Ramos (cell line): ENCODE measurements around the gene TCF12.

ENCODE experiments used
- in situ Hi-C: fragments of 300-500 bp; cut with MboI; formaldehyde crosslinking; loops from one replicate; pipeline ENCODE4 v1.14.3; 2022; ENCODE audit warnings: low sequenced_read_pairs; ENCODE audit not compliant: unreplicated experiment

Gene TCF12

DNA sequence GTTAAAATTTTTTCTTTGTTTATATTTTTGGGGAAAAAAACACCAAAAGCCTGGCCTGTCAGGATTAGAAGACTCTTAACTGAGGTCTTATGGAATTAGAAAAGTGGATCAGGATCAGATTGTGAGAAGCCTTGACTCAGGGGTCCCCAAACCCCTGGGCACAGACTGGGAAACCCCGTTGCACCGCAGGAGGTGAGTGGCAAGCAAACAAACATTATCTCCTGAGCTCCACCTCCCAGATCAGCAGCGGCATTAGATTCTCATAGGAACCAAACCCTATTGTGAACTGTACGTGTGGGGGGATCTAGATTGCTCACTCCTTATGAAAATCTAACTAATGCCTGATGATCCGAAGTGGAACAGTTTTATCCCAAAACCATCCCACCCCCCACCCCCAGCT is 117.2 kb downstream of the TCF12 start:
- in situ Hi-C loops, result no loop called here

DNA sequence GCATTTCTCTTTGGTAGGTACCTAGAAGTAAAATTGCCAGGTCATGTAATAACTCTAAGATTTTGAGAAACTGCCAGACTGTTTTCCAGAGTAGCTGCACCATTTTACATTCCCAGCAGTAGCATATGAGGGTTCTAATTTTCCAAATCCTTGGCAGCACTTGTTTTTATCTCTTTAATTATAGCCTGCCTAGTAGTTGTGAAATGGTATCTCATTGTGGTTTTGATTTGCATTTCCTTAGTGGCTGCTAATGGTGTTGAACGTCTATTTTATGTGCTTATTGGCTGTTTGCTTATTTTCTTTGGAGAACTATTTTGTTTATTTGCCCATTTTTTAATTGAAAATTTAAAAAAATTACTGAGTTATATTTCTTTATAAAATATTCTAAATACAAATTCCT is 117.9 kb downstream of the TCF12 start:
- in situ Hi-C loops, result no loop called here

DNA sequence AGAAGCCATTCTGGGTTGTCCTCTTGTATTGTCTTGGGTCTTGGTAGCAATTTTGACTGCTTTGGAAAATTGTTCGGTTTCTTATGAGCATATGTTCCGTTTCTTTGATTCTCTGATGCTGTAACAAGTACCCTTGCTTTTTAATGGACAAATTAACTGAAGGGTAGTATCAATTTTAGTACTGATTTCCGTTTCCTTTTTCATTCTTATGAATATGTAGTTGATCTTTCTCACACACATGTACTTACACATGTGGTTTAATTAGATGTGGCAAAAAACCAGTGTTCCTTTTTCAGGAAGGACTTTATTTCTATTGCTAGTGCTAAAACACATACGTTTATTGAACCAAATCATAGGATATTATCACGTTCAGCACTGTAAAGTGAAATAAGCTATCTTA is 119.1 kb downstream of the TCF12 start:
- in situ Hi-C loops, result no loop called here

DNA sequence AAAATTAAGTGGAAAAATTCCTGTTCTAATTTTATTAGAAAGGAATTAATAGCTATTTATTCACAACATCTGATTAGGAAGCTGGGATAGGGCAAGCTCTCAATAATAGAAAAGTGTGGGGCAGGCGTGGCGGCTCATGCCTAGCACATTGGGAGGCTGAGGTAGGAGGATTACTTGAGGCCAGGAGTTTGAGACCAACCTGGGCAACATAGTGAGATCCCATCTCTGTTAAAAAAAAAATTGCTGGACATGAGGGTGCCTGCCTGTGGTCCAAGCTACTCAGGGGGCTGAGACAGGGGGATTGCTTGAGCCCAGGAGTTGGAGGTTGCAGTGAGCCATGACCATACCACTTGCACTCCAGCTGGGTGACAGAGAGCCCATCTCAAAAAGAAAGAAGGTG is 119.6 kb downstream of the TCF12 start:
- in situ Hi-C loops, result no loop called here

DNA sequence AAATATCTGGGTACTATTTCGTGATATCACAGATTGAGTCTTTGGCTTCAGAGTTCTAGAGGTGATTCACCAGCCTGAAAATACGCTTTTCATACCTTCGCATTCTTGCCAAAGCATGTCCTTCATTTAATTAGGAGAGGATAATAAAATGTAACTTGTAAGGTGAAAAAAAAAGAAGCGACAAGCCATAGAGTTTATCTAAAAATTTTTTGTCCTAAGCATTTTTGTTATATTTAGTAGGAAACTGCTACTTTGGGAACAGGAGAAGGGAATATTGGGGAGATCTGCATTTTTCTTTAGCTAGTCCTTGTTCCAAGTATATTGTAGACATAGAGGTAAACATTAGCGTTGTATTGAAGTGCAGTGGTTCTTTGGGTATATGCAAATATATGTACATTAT is 120.1 kb downstream of the TCF12 start:
- in situ Hi-C loops, result no loop called here

DNA sequence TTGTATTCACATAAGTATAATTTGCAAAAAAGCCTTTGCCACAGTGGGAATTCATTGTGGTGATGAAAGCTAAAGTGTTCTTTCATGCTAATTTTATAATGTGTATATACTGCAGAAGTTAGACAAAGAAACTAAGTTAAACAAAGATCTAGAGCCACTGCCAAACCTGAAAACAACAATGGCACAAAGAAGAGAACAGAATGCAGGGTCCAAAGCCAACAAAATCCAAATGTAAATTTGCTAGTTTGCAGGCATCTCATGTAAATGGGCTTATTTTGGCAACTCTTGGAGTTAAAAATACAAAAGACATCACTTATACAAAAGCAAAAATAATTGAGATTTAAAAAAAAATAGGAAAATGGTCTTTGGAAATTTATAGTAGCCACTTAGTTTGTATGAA is 123.0 kb downstream of the TCF12 start:
- in situ Hi-C loops, result no loop called here

DNA sequence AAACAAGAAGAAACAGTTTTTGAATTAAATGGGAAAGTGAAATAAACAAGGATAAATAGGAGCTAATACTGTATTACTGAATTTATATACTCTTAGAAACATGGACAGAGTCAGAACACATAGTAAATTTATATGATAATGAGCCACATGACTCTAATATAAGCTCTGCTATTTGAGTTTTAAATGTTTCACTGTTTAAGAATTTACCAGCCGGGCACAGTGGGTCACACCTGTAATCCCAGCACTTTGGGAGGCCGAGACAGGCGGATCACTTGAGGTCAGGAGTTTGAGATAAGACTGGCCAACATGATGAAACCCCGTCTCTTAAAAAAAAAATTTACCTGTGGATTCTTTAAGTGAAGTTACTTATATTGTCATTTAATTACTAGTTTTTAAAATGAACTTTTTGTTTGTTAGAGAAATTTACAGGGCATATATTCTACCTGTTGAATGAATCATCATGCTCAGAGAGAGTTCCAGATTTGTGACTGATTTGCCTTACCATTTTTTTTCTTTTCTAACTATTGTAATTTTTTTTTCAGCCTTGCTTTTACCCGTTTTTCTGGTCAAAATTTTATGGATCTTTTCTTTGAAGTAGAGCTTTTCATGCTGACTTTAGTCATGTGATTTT is 125.7 kb downstream of the TCF12 start:
- in situ Hi-C loops, result no loop called here

DNA sequence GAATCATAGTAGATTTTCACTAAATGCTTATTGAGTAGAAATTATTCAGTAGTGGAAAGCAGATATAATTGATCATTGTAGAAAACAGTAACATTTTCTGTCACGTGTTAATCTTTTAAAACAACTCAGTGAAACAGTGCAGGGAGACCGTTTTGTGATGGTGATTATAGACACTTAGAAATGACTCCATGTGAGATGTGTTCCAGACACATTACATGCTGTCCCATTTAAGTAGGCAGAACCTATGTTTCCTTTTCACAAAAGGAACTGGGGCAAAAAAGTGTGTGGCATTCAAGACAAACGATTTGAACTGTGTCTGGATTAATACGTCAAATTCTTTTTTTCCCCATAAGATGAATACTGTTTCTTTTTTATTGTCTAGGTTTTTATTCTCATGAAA is 126.5 kb downstream of the TCF12 start:
- in situ Hi-C loops, result no loop called here

DNA sequence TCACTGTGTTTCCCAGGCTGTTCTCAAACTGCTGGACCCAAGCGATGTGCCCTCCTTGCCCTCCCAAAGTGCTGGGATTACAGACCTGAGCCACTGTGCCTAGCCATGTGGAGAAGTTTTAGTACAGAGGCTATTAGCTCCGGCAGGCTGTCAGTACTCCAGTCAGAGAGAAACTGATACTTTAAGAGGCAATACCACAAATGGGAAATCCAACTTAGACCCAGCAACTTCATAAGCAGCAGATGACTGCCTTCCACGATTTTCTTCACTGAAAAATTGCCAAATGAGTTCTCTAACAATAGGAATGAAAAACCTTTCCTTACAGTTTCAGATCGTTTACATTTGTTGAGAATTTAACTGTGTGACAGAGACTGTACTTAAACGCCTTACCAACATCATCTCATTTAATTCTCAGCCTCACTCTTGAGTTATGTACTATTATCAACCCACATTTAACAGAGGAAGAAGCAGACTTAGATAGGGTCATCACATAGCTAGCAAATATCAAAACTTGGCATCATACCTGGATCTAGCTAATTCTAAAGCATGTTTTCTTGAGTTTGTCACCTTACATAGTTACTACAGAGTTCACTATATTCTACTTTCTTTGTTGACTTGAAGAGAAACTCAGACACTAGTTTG is 127.4 kb downstream of the TCF12 start:
- in situ Hi-C loops, result no loop called here

DNA sequence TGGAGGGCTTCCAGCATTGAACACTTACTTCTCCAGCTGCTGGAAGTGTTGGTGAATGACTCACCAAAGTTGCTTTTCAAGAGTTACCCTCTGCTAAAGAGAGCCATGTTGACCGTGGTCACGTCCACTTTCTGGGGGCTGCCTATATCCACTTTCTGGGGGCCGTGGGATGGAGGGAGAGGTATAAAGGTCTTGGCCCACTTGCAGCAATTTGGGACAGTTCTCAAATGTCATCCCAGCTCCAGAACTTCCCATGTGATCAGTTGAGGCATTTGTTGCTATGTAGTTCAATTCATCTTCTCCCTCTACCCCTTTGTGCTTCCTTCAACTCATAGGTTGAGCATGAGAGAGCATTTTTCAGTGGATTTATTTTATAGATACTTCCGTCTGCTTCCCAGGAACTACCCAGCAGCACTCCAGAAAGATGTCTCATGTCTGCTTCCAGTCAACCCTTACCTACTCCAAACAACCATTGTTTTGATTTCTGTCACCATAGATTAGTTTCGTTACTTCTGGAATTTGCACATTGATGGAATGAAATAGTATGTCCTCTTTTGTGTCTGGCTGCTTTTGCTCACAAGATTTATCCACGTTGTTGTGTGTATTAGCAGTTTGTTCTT is 130.6 kb downstream of the TCF12 start:
- in situ Hi-C loops, result no loop called here

DNA sequence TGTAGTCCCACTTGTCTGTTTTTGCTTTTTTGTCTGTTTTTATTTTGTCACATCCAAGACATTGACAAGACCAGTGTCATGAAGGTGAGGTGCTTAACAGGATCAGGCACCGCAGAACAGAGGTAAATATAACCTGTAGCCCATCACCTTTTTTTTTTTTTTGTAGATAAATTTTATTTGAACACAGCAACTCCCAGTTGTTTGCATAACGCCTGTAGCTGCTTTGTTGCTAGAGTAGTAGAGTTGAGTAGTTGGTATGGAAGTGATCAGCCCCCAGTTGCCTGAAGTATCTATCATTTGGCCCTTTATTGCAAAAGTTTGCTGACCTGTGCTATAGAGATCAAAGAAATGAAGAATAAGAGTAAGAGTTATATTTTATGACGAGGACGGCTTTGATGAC is 135.0 kb downstream of the TCF12 start:
- in situ Hi-C loops, result no loop called here

DNA sequence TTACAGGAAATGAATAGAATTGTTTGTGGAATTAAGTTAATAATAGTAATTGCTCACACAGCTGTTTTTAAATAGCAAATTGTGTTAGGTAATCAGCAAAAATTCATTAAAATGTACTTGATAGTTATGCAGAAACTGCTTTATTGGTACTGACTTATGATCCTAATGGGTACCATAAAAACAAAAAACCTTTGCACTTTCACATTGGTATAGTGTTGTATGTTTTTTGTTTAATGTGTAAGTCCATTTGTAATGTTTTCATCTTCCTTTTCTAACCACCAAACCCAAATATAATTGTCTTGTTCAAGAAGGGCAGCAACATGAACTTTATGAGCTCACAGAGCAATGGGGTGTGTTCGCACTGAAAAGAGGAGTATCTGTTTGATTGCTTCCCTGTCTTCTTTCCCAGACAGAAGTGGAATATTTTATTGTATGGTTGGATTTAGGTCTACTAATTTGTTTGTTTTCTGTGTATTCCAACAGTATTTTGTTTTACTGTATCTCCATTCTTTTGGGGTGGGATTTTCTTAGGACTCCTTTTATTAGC is 135.8 kb downstream of the TCF12 start:
- in situ Hi-C loops, result no loop called here

DNA sequence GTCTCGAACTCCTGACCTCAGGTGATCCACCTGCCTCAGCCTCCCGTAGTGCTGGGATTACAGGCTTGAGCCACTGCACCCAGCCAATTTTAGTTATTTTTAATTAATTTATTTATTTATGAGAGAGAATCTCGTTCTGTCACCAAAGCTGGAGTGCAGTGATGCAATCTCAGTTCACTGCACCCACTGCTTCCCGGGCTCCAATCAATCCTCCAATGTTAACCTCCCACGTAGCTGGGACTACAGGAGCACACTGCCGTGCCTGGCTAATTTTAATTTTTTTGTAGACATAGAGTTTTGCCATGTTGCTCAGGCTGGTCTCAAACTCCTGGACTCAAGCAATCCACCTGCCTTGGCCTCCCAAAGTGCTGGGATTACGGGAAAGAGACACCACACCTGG is 137.9 kb downstream of the TCF12 start:
- in situ Hi-C loops, result no loop called here

DNA sequence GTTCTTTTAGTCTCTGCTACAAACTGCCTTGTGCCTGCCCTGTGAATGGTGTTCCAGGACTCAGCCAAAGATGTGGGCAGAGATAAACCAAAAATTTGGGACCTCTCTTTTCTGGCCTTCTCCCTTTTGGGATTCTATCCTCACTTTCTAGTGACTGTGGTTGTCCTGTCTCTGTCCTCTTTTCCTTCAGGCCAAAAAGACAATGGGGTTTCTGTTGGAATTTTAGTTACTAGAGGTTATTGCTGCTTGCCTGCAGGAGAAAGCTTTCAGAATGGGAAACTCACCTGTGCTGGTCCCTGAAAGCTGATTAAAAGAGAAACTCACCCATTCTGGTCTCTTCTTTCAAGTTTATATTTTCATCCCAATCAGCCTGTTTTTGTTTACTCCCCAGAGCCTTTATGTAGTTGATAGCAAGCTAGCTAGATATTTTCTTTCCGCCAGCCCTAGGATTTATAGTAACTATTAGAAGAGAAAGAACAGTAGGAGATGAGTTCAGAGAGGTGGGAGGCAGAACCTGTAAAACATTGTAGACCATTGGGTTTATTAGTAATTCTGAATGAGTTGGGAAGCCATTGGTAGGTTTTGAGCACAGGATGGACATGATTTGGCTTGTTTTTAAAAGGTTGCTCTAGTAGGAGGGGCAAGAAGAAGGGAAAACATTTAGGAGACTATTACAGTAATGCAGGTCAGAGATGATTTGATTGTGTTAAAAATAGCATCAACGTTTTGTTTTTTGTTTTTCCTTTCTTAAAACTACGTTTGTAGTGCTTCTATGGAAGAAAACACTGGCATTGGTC is 138.9 kb downstream of the TCF12 start:
- in situ Hi-C loops, result no loop called here

DNA sequence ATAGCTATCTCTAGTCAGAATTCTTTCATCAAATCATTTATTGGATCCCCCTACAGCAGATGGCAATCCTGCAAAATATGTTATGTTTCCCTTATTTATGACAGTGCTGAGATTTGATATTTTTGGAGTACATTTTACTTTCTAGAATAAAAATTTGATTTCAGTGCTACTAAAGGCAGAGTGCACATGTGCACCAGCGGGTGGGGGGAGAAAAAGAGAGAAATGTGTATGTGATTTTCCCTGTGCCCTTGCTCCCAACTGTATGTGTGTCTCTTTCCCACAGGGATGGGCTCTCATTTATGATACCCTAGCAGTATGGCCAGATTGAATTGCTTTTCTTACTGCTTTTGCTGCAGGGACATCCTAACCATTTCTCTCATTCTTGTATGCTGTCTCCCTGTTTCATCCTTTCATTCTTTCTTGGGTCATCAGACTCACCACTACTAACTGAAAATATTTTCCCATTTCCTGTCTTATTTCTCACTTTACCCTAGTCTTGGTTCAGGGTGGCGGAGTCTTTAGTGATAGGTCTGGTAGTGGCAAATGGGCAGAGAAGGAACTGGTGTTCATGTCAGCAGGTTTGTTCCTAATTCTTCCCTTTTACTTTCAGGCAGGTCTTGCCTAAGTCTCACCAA is 140.7 kb downstream of the TCF12 start:
- in situ Hi-C loops, result no loop called here

DNA sequence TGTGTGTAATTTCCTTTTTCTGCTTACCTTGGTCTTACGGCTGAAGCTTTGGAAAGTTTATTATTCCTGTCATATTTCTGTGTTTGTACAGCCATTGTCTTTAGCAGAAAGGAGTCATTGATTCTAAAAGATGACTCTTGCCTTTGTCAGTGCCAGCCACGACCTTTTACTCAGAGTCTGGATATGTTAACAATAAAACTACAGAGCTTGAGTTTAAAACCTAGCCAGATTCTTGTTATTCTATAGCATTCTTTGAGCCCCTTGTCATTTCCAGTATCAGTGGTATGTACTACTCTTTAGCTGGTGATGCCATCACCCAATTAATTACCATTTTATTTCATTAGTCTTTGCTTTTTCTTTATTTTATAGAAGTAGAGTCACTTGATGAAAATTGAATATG is 142.4 kb downstream of the TCF12 start:
- in situ Hi-C loops, result no loop called here

DNA sequence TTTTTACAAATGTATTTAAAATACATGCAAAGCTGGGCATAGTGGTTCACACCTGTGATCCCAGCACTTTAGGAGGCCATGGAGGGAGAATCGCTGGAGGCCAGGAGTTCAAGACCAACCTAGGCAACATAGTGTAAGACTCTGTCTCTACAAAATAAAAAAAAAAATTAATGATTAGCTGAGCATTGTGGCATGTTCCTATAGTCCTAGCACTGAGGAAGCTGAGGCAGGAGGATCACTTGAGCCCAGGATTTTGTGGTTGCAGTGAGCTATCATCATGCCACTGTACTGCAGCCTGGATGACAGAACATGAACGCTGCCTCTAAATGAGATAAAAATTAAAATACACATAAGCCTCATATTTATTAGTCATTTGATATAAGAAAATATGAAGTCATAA is 142.8 kb downstream of the TCF12 start:
- in situ Hi-C loops, result no loop called here

DNA sequence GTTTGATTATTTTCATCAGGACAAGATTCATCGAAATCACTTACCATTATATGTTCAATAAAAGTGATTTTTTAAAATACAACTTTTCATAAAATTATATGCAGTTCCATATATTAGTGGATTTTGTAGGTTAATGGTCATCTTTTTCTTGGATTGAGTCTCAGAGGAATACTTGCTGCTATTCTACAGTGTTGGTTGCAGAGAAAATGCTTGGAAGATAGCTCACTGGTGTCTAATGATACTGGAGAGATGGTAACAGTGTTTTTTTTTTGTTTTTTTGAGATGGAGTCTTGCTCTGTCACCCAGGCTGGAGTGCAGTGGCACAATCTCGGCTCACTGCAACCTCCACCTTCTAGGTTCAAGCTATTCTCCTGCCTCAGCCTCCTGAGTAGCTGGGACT is 143.3 kb downstream of the TCF12 start:
- in situ Hi-C loops, result no loop called here

DNA sequence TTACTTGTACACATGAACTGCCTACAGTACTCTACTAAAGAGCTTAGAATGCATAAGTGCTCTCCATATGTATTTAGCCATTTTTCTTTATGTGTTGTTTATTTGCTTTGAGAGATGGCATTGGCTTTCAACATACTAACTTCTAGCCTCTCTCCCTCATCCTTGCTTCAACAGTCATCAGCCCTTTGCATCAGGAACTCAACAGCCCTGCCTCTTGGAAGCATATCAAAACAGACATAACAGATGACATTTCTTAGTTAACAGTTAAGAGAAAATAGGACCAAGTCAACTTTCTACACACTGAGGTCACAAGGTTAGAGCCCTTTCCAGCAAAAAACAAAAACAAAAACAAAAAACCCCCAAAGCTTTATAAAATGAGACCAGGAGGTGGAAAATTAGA is 145.6 kb downstream of the TCF12 start:
- in situ Hi-C loops, result no loop called here

DNA sequence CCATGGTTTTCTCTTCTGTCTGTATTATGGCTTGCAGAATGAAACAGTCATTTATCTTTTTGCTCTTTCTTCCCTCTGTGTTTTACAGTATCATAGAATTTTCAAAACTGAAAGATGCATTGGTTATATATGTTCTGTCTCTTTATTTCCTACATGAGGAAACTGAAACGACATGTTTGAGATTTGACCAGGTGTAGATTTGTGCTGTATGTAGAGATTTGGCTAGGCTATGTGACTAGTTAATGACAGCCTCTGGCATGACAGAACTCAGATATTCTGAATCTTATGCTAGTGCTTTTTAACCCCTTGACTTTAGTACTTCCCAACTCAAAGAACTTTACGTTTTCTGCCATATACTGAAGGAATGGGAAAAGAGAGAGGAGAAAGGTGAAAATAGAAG is 151.0 kb downstream of the TCF12 start:
- in situ Hi-C loops, result no loop called here

DNA sequence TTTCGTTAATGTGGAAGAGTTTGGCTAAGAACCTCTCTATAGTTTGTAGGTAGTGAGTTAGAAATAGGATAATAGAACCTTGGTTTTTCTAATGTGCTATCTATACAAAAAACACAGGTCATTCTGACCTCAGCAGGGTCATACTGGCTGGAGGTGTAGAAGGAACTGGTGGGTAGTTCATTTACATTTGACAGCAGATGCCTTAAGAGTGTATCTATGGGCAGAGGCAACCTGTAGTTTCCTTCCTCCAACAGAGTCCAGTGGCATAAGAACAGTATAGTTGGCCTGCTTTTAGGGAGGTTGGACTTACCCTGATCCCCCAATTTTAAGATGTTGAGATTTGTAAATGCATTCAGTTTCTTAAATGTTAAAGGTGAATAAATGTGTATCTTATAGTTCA is 152.2 kb downstream of the TCF12 start:
- in situ Hi-C loops, result no loop called here
